HEK293 (cell line): ENCODE measurements around the gene PIP4K2C.
A peak's percentile ranks its signal among the peaks of the same experiment; 100 is the strongest.

Experiments used
- CTCF ChIA-PET: fragments of 350-600 bp; formaldehyde crosslinking; extraction: SDS; loops from one replicate; lab custom pipeline; 2021; ENCODE audit warnings: antibody characterized with exemption; lab: Yijun Ruan, JAX
- POLR2A ChIA-PET: fragments of 300-600 bp; formaldehyde crosslinking; extraction: SDS; loops from one replicate; lab custom pipeline; 2020; ENCODE audit warnings: antibody characterized with exemption, inconsistent platforms; lab: Yijun Ruan, JAX
- H3K27ac ChIP-seq: fragments of 200-500 bp; sonication (Bioruptor generic); 2 replicates; pipeline ENCODE4 v1.5.1; 2014; ENCODE audit warnings: low read depth, low read length, control low read depth, inconsistent platforms; ENCODE audit errors: extremely low read depth
- H3K36me3 ChIP-seq, 2 experiments: fragments of 200-500 bp in 1 of 2; sonication (Bioruptor generic) in 1 of 2; 1 replicate in 1 of 2; 2 replicates in 1 of 2; pipeline ENCODE4 v1.5.1; 2014 to 2017; ENCODE audit warnings: inconsistent platforms in 2 of 2, low read length in 2 of 2; ENCODE audit not compliant: control insufficient read depth in 2 of 2, insufficient read depth in 1 of 2
- H3K4me1 ChIP-seq: fragments of 200-500 bp; sonication (Bioruptor generic); 2 replicates; pipeline ENCODE4 v1.5.1; 2014; ENCODE audit warnings: mild to moderate bottlenecking, low read length, inconsistent platforms; ENCODE audit not compliant: control insufficient read depth, insufficient read depth
- H3K4me3 ChIP-seq: 2 replicates; pipeline ENCODE4 v1.5.1; 2011; ENCODE audit warnings: low read depth, mild to moderate bottlenecking, control low read depth, low read length, moderate library complexity
- H3K9me3 ChIP-seq: fragments of 200-500 bp; sonication (Bioruptor generic); 2 replicates; pipeline ENCODE4 v1.5.1; 2014; ENCODE audit warnings: low read depth, low read length, inconsistent platforms; ENCODE audit not compliant: control insufficient read depth, insufficient read depth
- GLIS2 ChIP-seq: fragments of 450-650 bp; formaldehyde crosslinking; IDR thresholded peaks from 2 replicates; pipeline ENCODE4 v1.5.1; 2016; ENCODE audit warnings: missing biosample characterization, missing genetic modification characterization
- PRDM1 ChIP-seq: fragments of 450-650 bp; formaldehyde crosslinking; IDR thresholded peaks from 2 replicates; pipeline ENCODE4; 2016; ENCODE audit warnings: missing biosample characterization, missing genetic modification characterization
- SP2 ChIP-seq: fragments of 450-650 bp; formaldehyde crosslinking; IDR thresholded peaks from 2 replicates; pipeline ENCODE4 v1.5.1; 2016; ENCODE audit warnings: missing biosample characterization, missing genetic modification characterization
- WT1 ChIP-seq: fragments of 450-650 bp; formaldehyde crosslinking; IDR thresholded peaks from 2 replicates; pipeline ENCODE4 v1.5.1; 2016; ENCODE audit warnings: missing biosample characterization, missing genetic modification characterization
- ZFP69B ChIP-seq: fragments of 450-650 bp; formaldehyde crosslinking; IDR thresholded peaks from 2 replicates; pipeline ENCODE4 v1.5.1; 2016; ENCODE audit warnings: missing biosample characterization, missing genetic modification characterization
- ZNF155 ChIP-seq: fragments of 450-650 bp; formaldehyde crosslinking; IDR thresholded peaks from 2 replicates; pipeline ENCODE4 v1.5.1; 2016; ENCODE audit warnings: missing biosample characterization, missing genetic modification characterization
- ZNF580 ChIP-seq: fragments of 450-650 bp; formaldehyde crosslinking; IDR thresholded peaks from 2 replicates; pipeline ENCODE4 v1.5.1; 2016; ENCODE audit warnings: missing biosample characterization, missing genetic modification characterization
- ZNF600 ChIP-seq: fragments of 450-650 bp; formaldehyde crosslinking; IDR thresholded peaks from 2 replicates; pipeline ENCODE4 v1.5.1; 2016; ENCODE audit warnings: missing biosample characterization, missing genetic modification characterization
- ZNF837 ChIP-seq: fragments of 450-650 bp; formaldehyde crosslinking; IDR thresholded peaks from 2 replicates; pipeline ENCODE4 v1.5.1; 2016; ENCODE audit warnings: missing biosample characterization, missing genetic modification characterization
- TF ChIP-seq, protein P1 (sequence below): fragments of 450-650 bp; formaldehyde crosslinking; IDR thresholded peaks from 2 replicates; pipeline ENCODE4 v1.5.1; 2016; ENCODE audit warnings: missing biosample characterization, missing genetic modification characterization
- TF ChIP-seq, protein P2 (sequence below): fragments of 450-650 bp; formaldehyde crosslinking; IDR thresholded peaks from 2 replicates; pipeline ENCODE4 v1.5.1; 2016; ENCODE audit warnings: missing biosample characterization, missing genetic modification characterization
- TF ChIP-seq, protein P3 (sequence below): fragments of 450-650 bp; formaldehyde crosslinking; IDR thresholded peaks from 2 replicates; pipeline ENCODE4 v1.5.1; 2016; ENCODE audit warnings: missing biosample characterization, missing genetic modification characterization
- TF ChIP-seq, protein P4 (sequence below): fragments of 450-650 bp; formaldehyde crosslinking; IDR thresholded peaks from 2 replicates; pipeline ENCODE4 v1.5.1; 2016; ENCODE audit warnings: missing biosample characterization, missing genetic modification characterization, borderline replicate concordance
- TF ChIP-seq, protein P5 (sequence below): fragments of 450-650 bp; formaldehyde crosslinking; IDR thresholded peaks from 2 replicates; pipeline ENCODE4 v1.5.1; 2016; ENCODE audit warnings: missing biosample characterization, missing genetic modification characterization

PIP4K2C gene

DNA sequence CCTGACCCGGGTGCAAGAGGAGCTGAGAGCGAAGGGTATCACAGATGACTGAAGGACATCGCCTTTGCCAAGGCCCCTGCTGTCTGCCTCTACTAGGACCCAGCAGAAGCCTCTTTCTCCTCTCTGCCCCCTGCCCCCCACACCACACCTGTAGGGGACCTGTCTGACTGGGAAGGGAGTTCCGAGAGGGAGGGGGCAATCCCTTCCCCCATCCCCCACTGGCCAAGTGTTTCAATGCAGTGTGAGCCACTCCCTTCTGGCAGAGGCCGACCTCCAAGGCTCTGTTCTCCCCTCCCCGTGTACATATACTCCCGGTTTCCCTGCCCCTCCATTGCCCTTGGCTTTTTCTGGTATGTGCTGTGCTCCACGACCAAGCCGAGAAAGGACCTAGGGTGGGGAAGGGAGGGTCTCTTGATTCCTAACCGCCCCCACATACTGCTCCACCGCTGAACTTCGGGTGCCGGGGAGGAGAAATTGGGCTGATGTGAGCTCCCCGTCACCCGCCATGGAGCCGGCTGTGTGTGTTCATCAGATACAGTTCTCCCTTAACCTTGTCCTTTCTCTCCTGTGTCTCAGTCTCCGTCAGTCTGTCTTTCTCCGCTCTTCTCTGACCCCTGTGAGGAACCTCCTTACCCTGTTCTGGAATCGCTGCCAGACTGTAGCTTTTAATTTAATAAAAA is 18.2 kb downstream of the PIP4K2C start:
- POLR2A ChIA-PET, result interaction anchor here (0.5 to 0.7 kb wide), 2 partner anchors 209 to 217 kb away, joined by 4 read pairs; no protein-coding TSS in a partner anchor
- H3K4me1 ChIP-seq, result peaks cover 7% of the 10 kb centered on the region
- peaks cover 0 to 35% of the 10 kb centered on the region in 2 experiments; a peak in 1 of 3 replicates for H3K36me3 ChIP-seq
- no peaks in the 10 kb centered on the region for H3K9me3 ChIP-seq
- TF ChIP-seq, protein P1, sequence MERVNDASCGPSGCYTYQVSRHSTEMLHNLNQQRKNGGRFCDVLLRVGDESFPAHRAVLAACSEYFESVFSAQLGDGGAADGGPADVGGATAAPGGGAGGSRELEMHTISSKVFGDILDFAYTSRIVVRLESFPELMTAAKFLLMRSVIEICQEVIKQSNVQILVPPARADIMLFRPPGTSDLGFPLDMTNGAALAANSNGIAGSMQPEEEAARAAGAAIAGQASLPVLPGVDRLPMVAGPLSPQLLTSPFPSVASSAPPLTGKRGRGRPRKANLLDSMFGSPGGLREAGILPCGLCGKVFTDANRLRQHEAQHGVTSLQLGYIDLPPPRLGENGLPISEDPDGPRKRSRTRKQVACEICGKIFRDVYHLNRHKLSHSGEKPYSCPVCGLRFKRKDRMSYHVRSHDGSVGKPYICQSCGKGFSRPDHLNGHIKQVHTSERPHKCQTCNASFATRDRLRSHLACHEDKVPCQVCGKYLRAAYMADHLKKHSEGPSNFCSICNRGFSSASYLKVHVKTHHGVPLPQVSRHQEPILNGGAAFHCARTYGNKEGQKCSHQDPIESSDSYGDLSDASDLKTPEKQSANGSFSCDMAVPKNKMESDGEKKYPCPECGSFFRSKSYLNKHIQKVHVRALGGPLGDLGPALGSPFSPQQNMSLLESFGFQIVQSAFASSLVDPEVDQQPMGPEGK (tag by site-specific recombination), result peak; percentile 32; the same call in 1 of the 2 replicates
- TF ChIP-seq ZNF600 (0 out of 2 replicates have a peak, but pooled peaks have one; percentile 22), GLIS2 (tag by site-specific recombination) (0 out of 2 replicates have a peak, but pooled peaks have one; percentile 12), WT1 (peak; percentile 35; the same call in 1 of the 2 replicates), ZNF155 (tag by site-specific recombination) (no peak), SP2 (tag by site-specific recombination) (0 out of 2 replicates have a peak, but pooled peaks have one; percentile 5), ZFP69B (tag by site-specific recombination) (no peak), PRDM1 (tag by site-specific recombination) (no peak)
- TF ChIP-seq, protein P2, sequence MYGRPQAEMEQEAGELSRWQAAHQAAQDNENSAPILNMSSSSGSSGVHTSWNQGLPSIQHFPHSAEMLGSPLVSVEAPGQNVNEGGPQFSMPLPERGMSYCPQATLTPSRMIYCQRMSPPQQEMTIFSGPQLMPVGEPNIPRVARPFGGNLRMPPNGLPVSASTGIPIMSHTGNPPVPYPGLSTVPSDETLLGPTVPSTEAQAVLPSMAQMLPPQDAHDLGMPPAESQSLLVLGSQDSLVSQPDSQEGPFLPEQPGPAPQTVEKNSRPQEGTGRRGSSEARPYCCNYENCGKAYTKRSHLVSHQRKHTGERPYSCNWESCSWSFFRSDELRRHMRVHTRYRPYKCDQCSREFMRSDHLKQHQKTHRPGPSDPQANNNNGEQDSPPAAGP (tag by site-specific recombination), result 0 out of 2 replicates have a peak, but pooled peaks have one; percentile 37
- TF ChIP-seq, protein P3, sequence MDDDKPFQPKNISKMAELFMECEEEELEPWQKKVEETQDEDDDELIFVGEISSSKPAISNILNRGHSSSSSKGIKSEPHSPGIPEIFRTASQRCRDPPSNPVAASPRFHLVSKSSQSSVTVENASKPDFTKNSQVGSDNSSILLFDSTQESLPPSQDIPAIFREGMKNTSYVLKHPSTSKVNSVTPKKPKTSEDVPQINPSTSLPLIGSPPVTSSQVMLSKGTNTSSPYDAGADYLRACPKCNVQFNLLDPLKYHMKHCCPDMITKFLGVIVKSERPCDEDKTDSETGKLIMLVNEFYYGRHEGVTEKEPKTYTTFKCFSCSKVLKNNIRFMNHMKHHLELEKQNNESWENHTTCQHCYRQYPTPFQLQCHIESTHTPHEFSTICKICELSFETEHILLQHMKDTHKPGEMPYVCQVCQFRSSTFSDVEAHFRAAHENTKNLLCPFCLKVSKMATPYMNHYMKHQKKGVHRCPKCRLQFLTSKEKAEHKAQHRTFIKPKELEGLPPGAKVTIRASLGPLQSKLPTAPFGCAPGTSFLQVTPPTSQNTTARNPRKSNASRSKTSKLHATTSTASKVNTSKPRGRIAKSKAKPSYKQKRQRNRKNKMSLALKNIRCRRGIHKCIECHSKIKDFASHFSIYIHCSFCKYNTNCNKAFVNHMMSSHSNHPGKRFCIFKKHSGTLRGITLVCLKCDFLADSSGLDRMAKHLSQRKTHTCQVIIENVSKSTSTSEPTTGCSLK (tag by site-specific recombination), result no peak
- no peak overlapping the region for H3K4me3 ChIP-seq
- CTCF ChIA-PET, result interaction anchor here (0.8 to 2.5 kb wide), 3 partner anchors 11 to 139 kb away, joined by 3 to 9 read pairs (median 4); no protein-coding TSS in a partner anchor
- no peak overlapping the region for H3K27ac ChIP-seq

DNA sequence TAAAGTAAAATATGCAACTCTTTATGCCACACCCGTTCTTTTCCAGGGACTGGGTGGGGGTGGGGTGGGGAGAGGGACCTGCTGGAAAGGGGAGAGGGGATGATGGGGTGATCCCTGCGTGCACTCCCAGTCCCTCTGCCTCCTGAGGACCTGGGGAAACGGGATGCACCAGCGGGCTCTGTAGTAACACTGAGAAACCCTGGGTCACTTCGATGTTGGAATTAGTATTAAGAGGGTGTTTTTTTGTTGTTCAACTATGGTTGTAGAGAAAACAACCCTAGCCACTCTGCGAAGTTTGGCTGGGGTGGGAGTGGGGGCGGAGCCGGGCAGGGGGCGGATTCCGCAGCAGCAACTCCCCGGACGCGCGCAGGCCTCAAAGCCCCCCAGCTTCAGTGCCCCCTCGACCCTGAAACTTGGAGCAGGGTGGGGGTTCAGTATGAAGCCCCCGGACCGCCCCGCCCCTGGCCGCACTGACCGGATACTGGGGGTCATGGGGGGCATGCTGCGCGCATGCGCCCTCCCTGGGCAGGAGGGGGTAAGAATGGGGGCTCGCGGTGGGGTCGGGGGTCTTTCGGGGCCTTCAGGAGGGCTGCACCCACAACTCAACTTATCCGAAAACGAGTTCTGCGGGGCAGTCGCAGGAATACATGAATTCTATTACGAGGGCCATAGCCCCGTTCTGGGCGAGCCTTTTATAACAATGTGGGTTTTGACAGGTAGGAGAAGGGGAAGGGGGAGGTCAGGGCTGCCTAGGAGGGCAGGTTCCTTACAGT is 19.0 kb downstream of the PIP4K2C start:
- Histone ChIP-seq H3K9me3 (no peaks in the 10 kb centered on the region), H3K4me3 (no peak overlapping the region), H3K27ac (no peak overlapping the region), H3K36me3 (peaks cover 0 to 42% of the 10 kb centered on the region in 2 experiments; a peak in 1 of 3 replicates), H3K4me1 (peaks cover 7% of the 10 kb centered on the region)
- ChIA-PET CTCF (interaction anchor here (0.8 to 2.5 kb wide), 4 partner anchors 11 to 140 kb away, joined by 3 to 9 read pairs (median 4); no protein-coding TSS in a partner anchor), POLR2A (interaction anchor here (0.7 to 1.4 kb wide), 4 partner anchors 11 to 216 kb away, joined by 3 to 5 read pairs (median 4); no protein-coding TSS in a partner anchor)
- TF ChIP-seq, protein P4, sequence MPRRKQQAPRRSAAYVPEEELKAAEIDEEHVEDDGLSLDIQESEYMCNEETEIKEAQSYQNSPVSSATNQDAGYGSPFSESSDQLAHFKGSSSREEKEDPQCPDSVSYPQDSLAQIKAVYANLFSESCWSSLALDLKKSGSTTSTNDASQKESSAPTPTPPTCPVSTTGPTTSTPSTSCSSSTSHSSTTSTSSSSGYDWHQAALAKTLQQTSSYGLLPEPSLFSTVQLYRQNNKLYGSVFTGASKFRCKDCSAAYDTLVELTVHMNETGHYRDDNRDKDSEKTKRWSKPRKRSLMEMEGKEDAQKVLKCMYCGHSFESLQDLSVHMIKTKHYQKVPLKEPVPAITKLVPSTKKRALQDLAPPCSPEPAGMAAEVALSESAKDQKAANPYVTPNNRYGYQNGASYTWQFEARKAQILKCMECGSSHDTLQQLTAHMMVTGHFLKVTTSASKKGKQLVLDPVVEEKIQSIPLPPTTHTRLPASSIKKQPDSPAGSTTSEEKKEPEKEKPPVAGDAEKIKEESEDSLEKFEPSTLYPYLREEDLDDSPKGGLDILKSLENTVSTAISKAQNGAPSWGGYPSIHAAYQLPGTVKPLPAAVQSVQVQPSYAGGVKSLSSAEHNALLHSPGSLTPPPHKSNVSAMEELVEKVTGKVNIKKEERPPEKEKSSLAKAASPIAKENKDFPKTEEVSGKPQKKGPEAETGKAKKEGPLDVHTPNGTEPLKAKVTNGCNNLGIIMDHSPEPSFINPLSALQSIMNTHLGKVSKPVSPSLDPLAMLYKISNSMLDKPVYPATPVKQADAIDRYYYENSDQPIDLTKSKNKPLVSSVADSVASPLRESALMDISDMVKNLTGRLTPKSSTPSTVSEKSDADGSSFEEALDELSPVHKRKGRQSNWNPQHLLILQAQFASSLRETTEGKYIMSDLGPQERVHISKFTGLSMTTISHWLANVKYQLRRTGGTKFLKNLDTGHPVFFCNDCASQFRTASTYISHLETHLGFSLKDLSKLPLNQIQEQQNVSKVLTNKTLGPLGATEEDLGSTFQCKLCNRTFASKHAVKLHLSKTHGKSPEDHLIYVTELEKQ (tag by site-specific recombination), result no peak
- TF ChIP-seq ZNF580 (tag by site-specific recombination) (no peak), ZNF837 (tag by site-specific recombination) (no peak)
- TF ChIP-seq, protein P3 (tag by site-specific recombination), result no peak
- TF ChIP-seq, protein P5, sequence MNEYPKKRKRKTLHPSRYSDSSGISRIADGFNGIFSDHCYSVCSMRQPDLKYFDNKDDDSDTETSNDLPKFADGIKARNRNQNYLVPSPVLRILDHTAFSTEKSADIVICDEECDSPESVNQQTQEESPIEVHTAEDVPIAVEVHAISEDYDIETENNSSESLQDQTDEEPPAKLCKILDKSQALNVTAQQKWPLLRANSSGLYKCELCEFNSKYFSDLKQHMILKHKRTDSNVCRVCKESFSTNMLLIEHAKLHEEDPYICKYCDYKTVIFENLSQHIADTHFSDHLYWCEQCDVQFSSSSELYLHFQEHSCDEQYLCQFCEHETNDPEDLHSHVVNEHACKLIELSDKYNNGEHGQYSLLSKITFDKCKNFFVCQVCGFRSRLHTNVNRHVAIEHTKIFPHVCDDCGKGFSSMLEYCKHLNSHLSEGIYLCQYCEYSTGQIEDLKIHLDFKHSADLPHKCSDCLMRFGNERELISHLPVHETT (tag by site-specific recombination), result no peak
